ENCODE measurements around the gene NELL2. TPM values are rescaled to one million over a fixed set of nuclear protein-coding genes. Genes with fewer than 3 reads are reported as not detected.

The NELL2 gene
- polyA plus RNA-seq, 3 donors from 2014 or later, result 5.5 to 15.1 (median 9.3) TPM

GRCh38 chr12:44647917-44648690 lies 228.0 kb downstream of the NELL2 start:
- no peak overlapping the region for H3K4me3 Mint-ChIP-seq
- no peaks in the 10 kb centered on the region for H3K4me1 Mint-ChIP-seq

GRCh38 chr12:44640427-44641190 lies 235.5 kb downstream of the NELL2 start:
- no peak for DNase-seq
- no peak overlapping the region for H3K4me3 Mint-ChIP-seq
- H3K27me3 Mint-ChIP-seq (ENCODE audit: low read depth in 3 of 3), result no peaks in the 10 kb centered on the region
- no peak overlapping the region for H3K27ac Mint-ChIP-seq
- H3K4me1 Mint-ChIP-seq, result no peaks in the 10 kb centered on the region
- no peaks in the 10 kb centered on the region for H3K36me3 Mint-ChIP-seq
- H3K9me3 Mint-ChIP-seq, result peaks cover 0 to 8% (median 3%) of the 10 kb centered on the region in 6 donors

More at GRCh38 chr12:44647917-44648690, 228.0 kb downstream of the NELL2 start:
- no peaks in the 10 kb centered on the region for H3K36me3 Mint-ChIP-seq
- no peak overlapping the region for H3K27ac Mint-ChIP-seq
- no peaks in the 10 kb centered on the region for H3K27me3 Mint-ChIP-seq (ENCODE audit: low read depth in 3 of 3)
- no peak for DNase-seq
- peaks cover 0 to 2% (median 0%) of the 10 kb centered on the region in 6 donors for H3K9me3 Mint-ChIP-seq

- no peaks in the 10 kb centered on the region for H3K4me1 Mint-ChIP-seq
- no peaks in the 10 kb centered on the region for H3K27me3 Mint-ChIP-seq (ENCODE audit: low read depth in 3 of 3)
- no peaks in the 10 kb centered on the region for H3K36me3 Mint-ChIP-seq
- H3K4me3 Mint-ChIP-seq, result no peak overlapping the region
- DNase-seq, result no peak
- peaks cover 0 to 12% (median 4%) of the 10 kb centered on the region in 6 donors for H3K9me3 Mint-ChIP-seq
- no peak overlapping the region for H3K27ac Mint-ChIP-seq
Observed at GRCh38 chr12:44637875-44638274, 238.2 kb downstream of the NELL2 start.

GRCh38 chr12:44628180-44628579 lies 247.9 kb downstream of the NELL2 start:
- no peaks in the 10 kb centered on the region for H3K4me1 Mint-ChIP-seq
- H3K9me3 Mint-ChIP-seq, result peaks cover 0 to 3% (median 0%) of the 10 kb centered on the region in 6 donors
- no peak overlapping the region for H3K27ac Mint-ChIP-seq
- H3K27me3 Mint-ChIP-seq (ENCODE audit: low read depth in 3 of 3), result peaks cover 0 to 3% (median 0%) of the 10 kb centered on the region in 3 donors
- no peaks in the 10 kb centered on the region for H3K36me3 Mint-ChIP-seq
- no peak overlapping the region for H3K4me3 Mint-ChIP-seq
- DNase-seq, result no peak

- Mint-ChIP-seq H3K4me3 (no peak overlapping the region), H3K27ac (no peak overlapping the region), H3K36me3 (no peaks in the 10 kb centered on the region), H3K9me3 (peaks cover 0 to 3% (median 0%) of the 10 kb centered on the region in 6 donors), H3K4me1 (no peaks in the 10 kb centered on the region), H3K27me3 (ENCODE audit: low read depth in 3 of 3) (peaks cover 0 to 2% (median 0%) of the 10 kb centered on the region in 3 donors)
- no peak for DNase-seq
Observed at GRCh38 chr12:44627387-44628166, 248.5 kb downstream of the NELL2 start.

GRCh38 chr12:44626883-44627282 lies 249.2 kb downstream of the NELL2 start:
- Mint-ChIP-seq H3K36me3 (no peaks in the 10 kb centered on the region), H3K9me3 (peaks cover 0 to 3% (median 0%) of the 10 kb centered on the region in 6 donors), H3K4me3 (no peak overlapping the region), H3K27me3 (ENCODE audit: low read depth in 3 of 3) (peaks cover 0 to 2% (median 0%) of the 10 kb centered on the region in 3 donors), H3K4me1 (no peaks in the 10 kb centered on the region), H3K27ac (no peak overlapping the region)
- no peak for DNase-seq

GRCh38 chr12:44618946-44619345 lies 257.2 kb downstream of the NELL2 start:
- H3K4me3 Mint-ChIP-seq, result no peak overlapping the region
- H3K27ac Mint-ChIP-seq, result no peak overlapping the region
- no peaks in the 10 kb centered on the region for H3K4me1 Mint-ChIP-seq
- no peak for DNase-seq
- peaks cover 0 to 2% (median 0%) of the 10 kb centered on the region in 6 donors for H3K9me3 Mint-ChIP-seq
- peaks cover 0 to 1% (median 0%) of the 10 kb centered on the region in 3 donors for H3K27me3 Mint-ChIP-seq (ENCODE audit: low read depth in 3 of 3)
- no peaks in the 10 kb centered on the region for H3K36me3 Mint-ChIP-seq

- H3K9me3 Mint-ChIP-seq, result peaks cover 0 to 2% (median 0%) of the 10 kb centered on the region in 6 donors
- no peaks in the 10 kb centered on the region for H3K36me3 Mint-ChIP-seq
- no peaks in the 10 kb centered on the region for H3K4me1 Mint-ChIP-seq
- peaks cover 0 to 3% (median 0%) of the 10 kb centered on the region in 3 donors for H3K27me3 Mint-ChIP-seq (ENCODE audit: low read depth in 3 of 3)
- H3K4me3 Mint-ChIP-seq, result no peak overlapping the region
- no peak for DNase-seq
- H3K27ac Mint-ChIP-seq, result no peak overlapping the region
Observed at GRCh38 chr12:44616402-44616801, 259.7 kb downstream of the NELL2 start.

- Mint-ChIP-seq H3K4me1 (no peaks in the 10 kb centered on the region), H3K36me3 (no peaks in the 10 kb centered on the region), H3K27ac (no peak overlapping the region), H3K4me3 (no peak overlapping the region), H3K27me3 (ENCODE audit: low read depth in 3 of 3) (peaks cover 0 to 2% (median 0%) of the 10 kb centered on the region in 3 donors), H3K9me3 (peaks cover 0 to 6% (median 1%) of the 10 kb centered on the region in 6 donors)
- no peak for DNase-seq
Observed at GRCh38 chr12:44611538-44611937, 264.6 kb downstream of the NELL2 start.

- no peak for DNase-seq
- peaks cover 0 to 9% (median under 1%) of the 10 kb centered on the region in 6 donors for H3K9me3 Mint-ChIP-seq
- no peaks in the 10 kb centered on the region for H3K36me3 Mint-ChIP-seq
- H3K4me3 Mint-ChIP-seq, result no peak overlapping the region
- H3K4me1 Mint-ChIP-seq, result no peaks in the 10 kb centered on the region
- H3K27ac Mint-ChIP-seq, result no peak overlapping the region
- peaks cover 0 to 1% (median 0%) of the 10 kb centered on the region in 3 donors for H3K27me3 Mint-ChIP-seq (ENCODE audit: low read depth in 3 of 3)
Observed at GRCh38 chr12:44603701-44604100, 272.4 kb downstream of the NELL2 start.

- Mint-ChIP-seq H3K4me3 (no peak overlapping the region), H3K27ac (no peak overlapping the region)
- no peak for DNase-seq
Observed at GRCh38 chr12:44592626-44593025, 283.5 kb downstream of the NELL2 start.

GRCh38 chr12:44589697-44590096 lies 286.4 kb downstream of the NELL2 start:
- H3K27me3 Mint-ChIP-seq (ENCODE audit: low read depth in 3 of 3), result peaks cover 0 to 3% (median 0%) of the 10 kb centered on the region in 3 donors
- H3K27ac Mint-ChIP-seq, result no peak overlapping the region
- peaks cover 0 to 7% (median 5%) of the 10 kb centered on the region in 6 donors for H3K9me3 Mint-ChIP-seq
- no peak overlapping the region for H3K4me3 Mint-ChIP-seq
- no peak for DNase-seq
- no peaks in the 10 kb centered on the region for H3K36me3 Mint-ChIP-seq
- H3K4me1 Mint-ChIP-seq, result no peaks in the 10 kb centered on the region

More at GRCh38 chr12:44592626-44593025, 283.5 kb downstream of the NELL2 start:
- no peaks in the 10 kb centered on the region for H3K4me1 Mint-ChIP-seq
- peaks cover 0 to 3% (median 0%) of the 10 kb centered on the region in 3 donors for H3K27me3 Mint-ChIP-seq (ENCODE audit: low read depth in 3 of 3)
- H3K36me3 Mint-ChIP-seq, result no peaks in the 10 kb centered on the region
- H3K9me3 Mint-ChIP-seq, result peaks cover 0 to 9% (median 6%) of the 10 kb centered on the region in 6 donors

- Mint-ChIP-seq H3K4me1 (no peaks in the 10 kb centered on the region), H3K27ac (no peak overlapping the region), H3K36me3 (no peaks in the 10 kb centered on the region), H3K4me3 (no peak overlapping the region), H3K27me3 (ENCODE audit: low read depth in 3 of 3) (peaks cover 0 to 3% (median 0%) of the 10 kb centered on the region in 3 donors), H3K9me3 (peaks cover 0 to 7% (median 5%) of the 10 kb centered on the region in 6 donors)
- DNase-seq, result no peak
Observed at GRCh38 chr12:44588651-44589050, 287.5 kb downstream of the NELL2 start.
